Keratinocyte (primary cell): Measurements from ENCODE around the gene APRT. TPM values are rescaled to one million over a fixed set of nuclear protein-coding genes. Genes with fewer than 3 reads are reported as not detected.

Experiments
- DNase-seq: peaks from one replicate; pipeline ENCODE4 v3.0.0-alpha.2; 2011; ENCODE audit warnings: low read depth, missing footprints, low spot score
- FAIRE-seq: peaks from 2 replicates; lab custom pipeline; 2011; peaks lifted over from hg19 to GRCh38; lab: Jason Lieb, UNC
- H2AFZ ChIP-seq: 2 replicates; pipeline ENCODE4 v1.6.0; 2012; ENCODE audit warnings: low read length, control low read depth, inconsistent platforms; ENCODE audit not compliant: control insufficient read depth
- H3K27ac ChIP-seq: 2 replicates; pipeline ENCODE4 v1.5.1; 2011; ENCODE audit warnings: low read length; ENCODE audit not compliant: control insufficient read depth, insufficient read depth
- H3K27me3 ChIP-seq: 3 replicates; pipeline ENCODE4 v1.6.0; 2011; ENCODE audit warnings: low read length; ENCODE audit not compliant: control insufficient read depth, insufficient read depth; ENCODE audit errors: extremely low read depth
- H3K36me3 ChIP-seq, 2 experiments: 2 replicates in 1 of 2; 3 replicates in 1 of 2; pipeline ENCODE4 v1.5.1; 2011; ENCODE audit warnings: low read length in 2 of 2, mild to moderate bottlenecking in 1 of 2; ENCODE audit not compliant: control insufficient read depth in 2 of 2, insufficient read depth in 2 of 2; ENCODE audit errors: extremely low read depth in 1 of 2
- H3K4me1 ChIP-seq: 3 replicates; pipeline ENCODE4 v1.5.1; 2011; ENCODE audit warnings: low read length; ENCODE audit not compliant: control insufficient read depth, insufficient read depth; ENCODE audit errors: extremely low read depth
- H3K4me2 ChIP-seq: 3 replicates; pipeline ENCODE4 v1.6.0; 2011; ENCODE audit warnings: low read depth, low read length; ENCODE audit not compliant: control insufficient read depth, insufficient read depth; ENCODE audit errors: extremely low read depth
- H3K4me3 ChIP-seq, 3 experiments: fragments of 200-600 bp in 1 of 3; sonication (generic) in 1 of 3; 2 replicates in 2 of 3; 3 replicates in 1 of 3; pipeline ENCODE4 v1.5.1; 2011 to 2016; ENCODE audit warnings: low read length in 3 of 3, mild to moderate bottlenecking in 3 of 3, control low read depth in 2 of 3, inconsistent platforms in 1 of 3, low read depth in 1 of 3, mixed read lengths in 1 of 3, mixed run types in 1 of 3, moderate library complexity in 1 of 3; ENCODE audit not compliant: control insufficient read depth in 2 of 3, insufficient read depth in 2 of 3; ENCODE audit errors: extremely low read depth in 1 of 3
- H3K79me2 ChIP-seq: 2 replicates; pipeline ENCODE4 v1.6.0; 2012; ENCODE audit warnings: low read length; ENCODE audit not compliant: control insufficient read depth, insufficient read depth
- H3K9ac ChIP-seq: 3 replicates; pipeline ENCODE4 v1.6.0; 2011; ENCODE audit warnings: low read length; ENCODE audit not compliant: control insufficient read depth, insufficient read depth; ENCODE audit errors: extremely low read depth
- H3K9me1 ChIP-seq: 3 replicates; pipeline ENCODE4 v1.6.0; 2011; ENCODE audit warnings: low read length; ENCODE audit not compliant: control insufficient read depth, insufficient read depth; ENCODE audit errors: extremely low read depth
- H3K9me3 ChIP-seq: 2 replicates; pipeline ENCODE4 v1.5.1; 2012; ENCODE audit warnings: low read depth, low read length; ENCODE audit not compliant: control insufficient read depth
- H4K20me1 ChIP-seq: 3 replicates; pipeline ENCODE4 v1.6.0; 2011; ENCODE audit warnings: low read length; ENCODE audit not compliant: control insufficient read depth, insufficient read depth; ENCODE audit errors: extremely low read depth
- CTCF ChIP-seq, 3 experiments: IDR thresholded peaks in 1 of 3; conservative IDR thresholded peaks in 1 of 3; optimal IDR thresholded peaks in 1 of 3; 2 replicates in 2 of 3; 3 replicates in 1 of 3; pipeline versions ENCODE3 to v1.5.1; 2011; ENCODE audit warnings: low read length in 3 of 3, mild to moderate bottlenecking in 3 of 3, moderate library complexity in 2 of 3, control low read depth in 1 of 3, inconsistent platforms in 1 of 3; ENCODE audit not compliant: insufficient read depth in 2 of 3; ENCODE audit errors: extremely low read depth in 1 of 3
- EZH2 ChIP-seq: IDR thresholded peaks from one replicate; pipeline ENCODE4 v1.6.1; 2012; ENCODE audit warnings: inconsistent platforms, mild to moderate bottlenecking, low read length, moderate library complexity
- dilution Hi-C: fragments of 300-500 bp; cut with MboI; formaldehyde crosslinking; loops from one replicate; pipeline ENCODE4 v1.7.0; 2020; ENCODE audit warnings: low sequenced_read_pairs; ENCODE audit not compliant: extremely low pct_ligation_motif_present
- polyA plus RNA-seq, 5 experiments: library from polyadenylated mRNA; depleted of rRNA in 3 of 5; stranded (reverse) in 3 of 5; stranded (forward) in 1 of 5; unstranded in 1 of 5; fragments of >200 nt; gene quantifications; 1 replicate in 1 of 5; 2 replicates in 3 of 5; 3 replicates in 1 of 5; pipeline versions ENCODE4 v1.2.1 to v1.2.3, GENCODE V29; 2011 to 2012; ENCODE audit warnings: missing spikeins in 2 of 5, low read depth in 1 of 5, low replicate concordance in 1 of 5

APRT gene
- polyA plus RNA-seq, 1 donor (not counting 4 experiments of a cell fraction or from before 2014, with no cell fraction given): 106 TPM

DNA sequence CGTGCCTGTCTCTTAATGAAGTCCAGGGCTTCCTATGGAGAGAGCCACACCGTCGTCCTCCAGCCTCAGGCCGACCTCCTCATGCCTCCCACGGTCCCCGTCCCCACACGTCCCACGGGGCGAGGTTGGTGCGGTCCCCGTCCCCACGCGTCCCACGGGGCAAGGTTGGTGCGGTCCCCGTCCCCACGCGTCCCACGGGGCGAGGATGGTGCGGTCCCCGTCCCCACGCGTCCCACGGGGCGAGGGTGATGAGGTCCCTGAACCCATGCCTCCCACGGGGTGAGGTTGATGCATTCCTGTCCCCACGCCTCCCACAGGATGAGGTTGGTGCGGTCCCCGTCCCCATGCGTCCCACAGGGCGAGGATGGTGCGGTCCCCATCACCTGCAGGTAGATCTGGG is 24.1 kb upstream of the APRT start:
- Histone ChIP-seq H3K9ac (no peak overlapping the region), H3K4me2 (no peak overlapping the region), H3K36me3 (peaks cover 0 to 20% of the 10 kb centered on the region in 2 experiments), H3K27me3 (no peaks in the 10 kb centered on the region), H3K4me1 (no peaks in the 10 kb centered on the region), H4K20me1 (no peaks in the 10 kb centered on the region), H3K4me3 (no peak overlapping the region), H2AFZ (no peak overlapping the region), H3K27ac (no peak overlapping the region), H3K9me3 (no peaks in the 10 kb centered on the region), H3K9me1 (no peaks in the 10 kb centered on the region), H3K79me2 (no peaks in the 10 kb centered on the region)
- FAIRE-seq (no peak), DNase-seq (no peak)
- dilution Hi-C loops: no loop called here
- TF ChIP-seq CTCF (optimal IDR thresholded peaks at IDR 0.05 in 1 of 3, IDR thresholded peaks at IDR 0.05 in 1 of 3, conservative IDR thresholded peaks at IDR 0.05 in 1 of 3; ENCODE audit: extremely low read depth in 1 of 3, insufficient read depth in 2 of 3, low read length in 3 of 3): no peak
- no peak for TF ChIP-seq EZH2

- Histone ChIP-seq H3K4me1 (no peaks in the 10 kb centered on the region), H3K27me3 (no peaks in the 10 kb centered on the region), H3K9me3 (no peaks in the 10 kb centered on the region), H3K27ac (no peak overlapping the region), H3K79me2 (no peaks in the 10 kb centered on the region), H3K9me1 (no peaks in the 10 kb centered on the region), H3K4me3 (no peak overlapping the region), H3K36me3 (peaks cover 0 to 16% of the 10 kb centered on the region in 2 experiments), H3K9ac (no peak overlapping the region), H2AFZ (no peak overlapping the region), H4K20me1 (no peaks in the 10 kb centered on the region), H3K4me2 (no peak overlapping the region)
- dilution Hi-C loops: no loop called here
- DNase-seq (no peak), FAIRE-seq (no peak)
- TF ChIP-seq CTCF (optimal IDR thresholded peaks at IDR 0.05 in 1 of 3, IDR thresholded peaks at IDR 0.05 in 1 of 3, conservative IDR thresholded peaks at IDR 0.05 in 1 of 3; ENCODE audit: extremely low read depth in 1 of 3, insufficient read depth in 2 of 3, low read length in 3 of 3): no peak
- no peak for TF ChIP-seq EZH2
Observed at GRCh38 chr16:88835383-88835782, 23.7 kb upstream of the APRT start.
